Central memory CD8-positive, alpha-beta T cell (primary cell): Measurements from ENCODE around the gene DRG2.

ENCODE experiments used
- ATAC-seq: fragments of 150-1000 bp; cut with Tn5 transposase; replicated peaks from 2 replicates; pipeline ENCODE4 v1.10.0; 2022; ENCODE audit warnings: mild to moderate bottlenecking, moderate FRiP score, moderate number of reproducible peaks; ENCODE audit not compliant: poor library complexity, severe bottlenecking; ENCODE audit errors: extremely low read depth
- DNase-seq, 2 donors: peaks; one replicate each; pipeline ENCODE4 v3.0.0; 2021; ENCODE audit warnings: low spot score in 2 of 2
- H3K27ac Mint-ChIP-seq: one replicate; pipeline ENCODE4 v1.8.0; 2022; ENCODE audit warnings: low read depth, mild to moderate bottlenecking, moderate library complexity, mixed read lengths
- H3K27me3 Mint-ChIP-seq: one replicate; pipeline ENCODE4 v1.8.0; 2022; ENCODE audit warnings: mixed read lengths
- H3K36me3 Mint-ChIP-seq: one replicate; pipeline ENCODE4 v1.8.0; 2022; ENCODE audit warnings: mild to moderate bottlenecking, moderate library complexity, mixed read lengths; ENCODE audit not compliant: insufficient read depth
- H3K4me1 Mint-ChIP-seq: one replicate; pipeline ENCODE4 v1.8.0; 2022; ENCODE audit warnings: mixed read lengths
- H3K4me3 Mint-ChIP-seq: one replicate; pipeline ENCODE4 v1.8.0; 2022; ENCODE audit warnings: mild to moderate bottlenecking, moderate library complexity, mixed read lengths
- H3K9me3 Mint-ChIP-seq: one replicate; pipeline ENCODE4 v1.8.0; 2022; ENCODE audit warnings: mixed read lengths

The DRG2 gene

GRCh38 chr17:18093616-18094408 lies 6.1 kb downstream of the DRG2 start:
- Mint-ChIP-seq H3K9me3 (no peaks in the 10 kb centered on the region), H3K4me1 (peaks cover 30% of the 10 kb centered on the region), H3K27me3 (no peaks in the 10 kb centered on the region), H3K27ac (no peak overlapping the region), H3K36me3 (peaks cover 44% of the 10 kb centered on the region), H3K4me3 (no peak overlapping the region)
- DNase-seq = no peak
- ATAC-seq = no peak

DNA sequence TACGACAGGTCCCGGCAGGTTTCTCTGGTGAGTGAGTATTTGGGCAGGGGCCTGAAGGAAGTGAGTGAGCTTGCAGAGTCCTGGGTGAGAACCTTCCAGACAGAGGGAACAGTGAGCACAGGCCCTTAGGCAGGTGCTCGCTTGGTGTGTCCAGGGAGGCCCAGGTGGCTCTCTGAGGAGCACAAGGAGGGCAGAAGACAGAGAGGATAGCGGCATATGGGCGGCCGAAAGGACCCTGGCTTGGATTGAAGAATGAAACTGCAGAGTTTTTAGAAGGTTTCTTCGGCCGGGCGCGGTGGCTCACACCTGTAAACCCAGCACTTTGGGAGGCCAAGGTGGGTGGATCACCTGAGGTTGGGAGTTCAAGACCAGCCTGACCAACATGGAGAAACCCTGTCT lies 6.7 kb downstream of the DRG2 start:
- peaks cover 43% of the 10 kb centered on the region for H3K36me3 Mint-ChIP-seq
- no peak for DNase-seq
- H3K27me3 Mint-ChIP-seq = no peaks in the 10 kb centered on the region
- no peak for ATAC-seq
- H3K4me3 Mint-ChIP-seq = no peak overlapping the region
- H3K27ac Mint-ChIP-seq = no peak overlapping the region
- H3K9me3 Mint-ChIP-seq = no peaks in the 10 kb centered on the region
- peaks cover 24% of the 10 kb centered on the region for H3K4me1 Mint-ChIP-seq

GRCh38 chr17:18099516-18099915 lies 11.8 kb downstream of the DRG2 start:
- peaks cover 33% of the 10 kb centered on the region for H3K36me3 Mint-ChIP-seq
- no peaks in the 10 kb centered on the region for H3K9me3 Mint-ChIP-seq
- peaks cover 8% of the 10 kb centered on the region for H3K4me1 Mint-ChIP-seq
- ATAC-seq (no peak), DNase-seq (no peak)
- no peak overlapping the region for H3K4me3 Mint-ChIP-seq
- H3K27me3 Mint-ChIP-seq = no peaks in the 10 kb centered on the region
- no peak overlapping the region for H3K27ac Mint-ChIP-seq

- Mint-ChIP-seq H3K4me1 (peaks cover 8% of the 10 kb centered on the region), H3K4me3 (no peak overlapping the region), H3K9me3 (no peaks in the 10 kb centered on the region), H3K36me3 (peaks cover 27% of the 10 kb centered on the region), H3K27ac (no peak overlapping the region), H3K27me3 (no peaks in the 10 kb centered on the region)
- no peak for DNase-seq
- ATAC-seq = no peak
These were observed 12.9 kb downstream of the DRG2 start for GRCh38 chr17:18100616-18101015.

GRCh38 chr17:18101828-18102227 lies 14.1 kb downstream of the DRG2 start:
- Mint-ChIP-seq H3K4me1 (no peaks in the 10 kb centered on the region), H3K27me3 (no peaks in the 10 kb centered on the region), H3K4me3 (no peak overlapping the region), H3K27ac (no peak overlapping the region), H3K9me3 (no peaks in the 10 kb centered on the region), H3K36me3 (peaks cover 16% of the 10 kb centered on the region)
- DNase-seq = no peak
- no peak for ATAC-seq

GRCh38 chr17:18102640-18103039 lies 14.9 kb downstream of the DRG2 start:
- Mint-ChIP-seq H3K9me3 (no peaks in the 10 kb centered on the region), H3K36me3 (peaks cover 14% of the 10 kb centered on the region), H3K27ac (peak overlapping the region; percentile 60), H3K4me1 (no peaks in the 10 kb centered on the region), H3K27me3 (no peaks in the 10 kb centered on the region), H3K4me3 (no peak overlapping the region)
- ATAC-seq = no peak
- no peak for DNase-seq

DNA sequence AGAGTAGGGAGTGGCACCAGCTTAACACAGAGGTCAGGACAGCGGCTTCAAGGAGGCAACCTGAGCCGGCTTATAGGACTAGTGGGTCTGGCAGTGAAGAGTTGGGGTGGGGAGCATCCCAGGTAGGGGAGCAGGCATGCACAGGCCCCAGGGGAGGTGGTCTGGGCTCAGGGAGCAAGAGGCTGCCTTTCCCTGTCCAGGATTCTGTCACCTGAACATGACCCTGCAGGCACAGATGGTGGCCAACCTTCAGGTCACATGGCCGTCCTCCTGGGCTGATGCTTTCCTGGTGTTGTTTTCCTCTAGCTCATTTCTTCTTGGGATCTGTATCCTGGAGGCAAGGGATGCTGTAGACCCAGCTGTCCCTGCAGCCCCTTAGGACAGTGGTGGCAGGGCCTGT lies 17.3 kb downstream of the DRG2 start:
- Mint-ChIP-seq H3K9me3 (no peaks in the 10 kb centered on the region), H3K4me1 (peaks cover 4% of the 10 kb centered on the region), H3K27me3 (no peaks in the 10 kb centered on the region), H3K36me3 (peaks cover 14% of the 10 kb centered on the region), H3K4me3 (no peak overlapping the region), H3K27ac (peak overlapping the region; percentile 29)
- no peak for ATAC-seq
- no peak for DNase-seq

DNA sequence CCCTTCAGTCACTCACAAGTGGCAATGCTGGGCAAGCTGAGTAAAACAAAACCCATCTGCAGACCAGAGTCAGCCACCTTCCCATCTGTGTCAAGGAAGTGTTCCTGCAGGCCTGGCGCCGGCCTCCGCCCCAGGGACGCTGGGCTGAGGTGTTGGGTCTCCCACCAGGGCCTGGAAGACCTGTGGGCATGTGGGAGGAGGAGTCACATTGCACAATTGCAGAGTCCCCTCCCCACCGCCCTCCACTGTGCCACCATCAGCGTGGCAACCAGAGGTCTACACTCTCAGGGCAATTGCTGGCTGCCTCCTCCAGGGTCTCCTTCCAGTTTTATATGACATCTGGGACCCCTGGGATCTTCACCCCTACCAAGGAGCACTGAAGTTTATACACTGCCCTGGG lies 17.8 kb downstream of the DRG2 start:
- H3K36me3 Mint-ChIP-seq = peaks cover 10% of the 10 kb centered on the region
- H3K4me3 Mint-ChIP-seq = no peak overlapping the region
- DNase-seq (no peak), ATAC-seq (no peak)
- no peak overlapping the region for H3K27ac Mint-ChIP-seq
- H3K9me3 Mint-ChIP-seq = no peaks in the 10 kb centered on the region
- H3K4me1 Mint-ChIP-seq = peaks cover 4% of the 10 kb centered on the region
- no peaks in the 10 kb centered on the region for H3K27me3 Mint-ChIP-seq

DNA sequence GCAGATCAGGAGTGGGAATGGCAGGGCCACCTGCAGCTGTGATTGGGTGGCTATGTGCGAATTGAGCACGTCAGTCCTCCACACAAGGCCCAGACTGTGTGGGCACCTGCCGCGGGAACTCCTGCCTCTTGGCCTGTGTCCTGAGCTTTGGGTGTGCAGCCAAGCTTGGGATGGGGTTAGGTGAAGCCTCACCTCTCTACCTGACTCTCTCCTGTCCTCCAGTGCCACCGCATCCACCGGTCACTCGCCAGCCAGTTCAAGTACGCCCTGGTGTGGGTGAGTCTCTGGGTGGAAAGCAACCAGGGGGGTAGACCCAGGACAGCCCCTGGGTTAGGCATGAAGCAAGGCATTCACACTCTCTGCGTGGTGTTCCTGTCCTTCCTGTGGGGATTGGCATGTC lies 18.5 kb downstream of the DRG2 start:
- H3K9me3 Mint-ChIP-seq = no peaks in the 10 kb centered on the region
- H3K27me3 Mint-ChIP-seq = no peaks in the 10 kb centered on the region
- peaks cover 4% of the 10 kb centered on the region for H3K4me1 Mint-ChIP-seq
- peaks cover 10% of the 10 kb centered on the region for H3K36me3 Mint-ChIP-seq
- DNase-seq = no peak
- no peak overlapping the region for H3K27ac Mint-ChIP-seq
- no peak for ATAC-seq
- H3K4me3 Mint-ChIP-seq = no peak overlapping the region

DNA sequence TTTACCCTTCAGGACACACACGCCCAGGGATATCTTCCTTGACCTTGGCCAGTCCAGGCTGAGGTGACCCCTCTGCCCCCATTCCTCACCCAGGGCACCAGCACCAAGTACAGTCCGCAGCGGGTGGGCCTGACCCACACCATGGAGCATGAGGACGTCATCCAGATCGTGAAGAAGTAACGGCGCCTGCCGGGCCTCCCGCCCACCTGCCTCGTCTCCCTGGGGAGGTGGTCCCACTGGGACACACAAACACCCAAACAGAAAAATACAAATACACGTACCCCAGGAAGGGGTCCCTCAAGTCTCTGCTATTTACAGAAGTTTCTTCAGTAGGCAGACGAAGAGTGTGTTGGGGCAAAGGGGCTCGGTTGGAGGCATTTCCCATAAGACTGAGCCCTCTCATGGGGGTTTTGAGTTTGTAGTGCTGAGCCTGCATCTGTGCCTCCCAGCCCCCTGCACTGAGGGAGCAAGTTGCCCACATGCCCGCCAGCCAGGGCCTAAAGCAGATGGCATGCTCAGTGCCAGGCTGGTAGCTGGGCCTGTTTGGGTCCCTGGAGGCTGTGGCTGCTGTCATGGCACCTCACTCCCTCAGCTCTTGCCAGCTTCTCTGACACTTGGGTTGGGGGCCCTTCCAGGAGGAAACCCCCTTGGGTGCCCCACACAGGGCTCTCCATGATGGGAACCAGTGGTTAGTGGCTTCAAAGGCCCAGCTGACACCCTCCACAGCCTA lies 19.5 kb downstream of the DRG2 start:
- Mint-ChIP-seq H3K36me3 (peaks cover 7% of the 10 kb centered on the region), H3K4me1 (peaks cover 4% of the 10 kb centered on the region), H3K4me3 (no peak overlapping the region), H3K27ac (no peak overlapping the region), H3K9me3 (no peaks in the 10 kb centered on the region), H3K27me3 (no peaks in the 10 kb centered on the region)
- DNase-seq (no peak), ATAC-seq (no peak)

DNA sequence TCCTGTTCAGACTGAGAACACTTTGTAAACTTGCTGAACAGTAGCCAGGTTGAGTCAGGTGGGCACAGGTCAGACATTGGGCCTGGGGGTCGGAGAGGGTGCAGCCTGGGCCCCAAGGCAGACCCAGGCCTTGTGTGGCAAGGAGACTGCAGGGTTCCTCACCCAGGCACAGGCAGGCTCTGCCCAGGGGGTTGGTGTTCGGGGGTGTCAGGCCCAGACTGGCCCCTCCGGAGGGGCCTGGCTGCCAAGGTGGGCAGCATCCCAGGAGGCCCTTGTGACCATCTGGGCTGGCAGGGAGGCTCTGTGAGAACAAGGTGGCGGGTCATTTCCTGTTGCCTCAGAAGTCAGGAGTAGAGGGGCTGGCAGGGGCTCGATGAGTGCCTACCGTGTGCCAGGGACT lies 20.2 kb downstream of the DRG2 start:
- Mint-ChIP-seq H3K27ac (peak overlapping the region; percentile 67), H3K4me3 (no peak overlapping the region), H3K36me3 (peaks cover 7% of the 10 kb centered on the region), H3K27me3 (no peaks in the 10 kb centered on the region), H3K9me3 (no peaks in the 10 kb centered on the region), H3K4me1 (peaks cover 4% of the 10 kb centered on the region)
- no peak for DNase-seq
- ATAC-seq = no peak

- Mint-ChIP-seq H3K4me1 (peaks cover 4% of the 10 kb centered on the region), H3K36me3 (peaks cover 7% of the 10 kb centered on the region), H3K4me3 (no peak within 1 kb of the TSS), H3K9me3 (no peaks in the 10 kb centered on the region), H3K27me3 (no peaks in the 10 kb centered on the region), H3K27ac (peak within 1 kb of the TSS; percentile 67)
- ATAC-seq (no peak), DNase-seq (no peak)
These were observed 20.9 kb downstream of the DRG2 start, which contains the start of gene MYO15A for GRCh38 chr17:18108401-18109312. Gene MYO15A (plus strand): TSS chr17:18108756. CDS start chr17:18118801, 10,045 bp downstream.
